CD4-positive, alpha-beta T cell treated with Interleukin-17A for 4 hours (primary cell): ENCODE results near the gene CCDC187.
"Not testable (repeated sequence)": the region's sequence is repeated elsewhere in the genome, so short reads cannot be mapped to it uniquely, and the experiment has no call there.

Experiments
- DNase-seq: peaks from one replicate; pipeline ENCODE4 v3.0.0-alpha.2; 2020; ENCODE audit warnings: mixed read lengths

CCDC187 gene

DNA sequence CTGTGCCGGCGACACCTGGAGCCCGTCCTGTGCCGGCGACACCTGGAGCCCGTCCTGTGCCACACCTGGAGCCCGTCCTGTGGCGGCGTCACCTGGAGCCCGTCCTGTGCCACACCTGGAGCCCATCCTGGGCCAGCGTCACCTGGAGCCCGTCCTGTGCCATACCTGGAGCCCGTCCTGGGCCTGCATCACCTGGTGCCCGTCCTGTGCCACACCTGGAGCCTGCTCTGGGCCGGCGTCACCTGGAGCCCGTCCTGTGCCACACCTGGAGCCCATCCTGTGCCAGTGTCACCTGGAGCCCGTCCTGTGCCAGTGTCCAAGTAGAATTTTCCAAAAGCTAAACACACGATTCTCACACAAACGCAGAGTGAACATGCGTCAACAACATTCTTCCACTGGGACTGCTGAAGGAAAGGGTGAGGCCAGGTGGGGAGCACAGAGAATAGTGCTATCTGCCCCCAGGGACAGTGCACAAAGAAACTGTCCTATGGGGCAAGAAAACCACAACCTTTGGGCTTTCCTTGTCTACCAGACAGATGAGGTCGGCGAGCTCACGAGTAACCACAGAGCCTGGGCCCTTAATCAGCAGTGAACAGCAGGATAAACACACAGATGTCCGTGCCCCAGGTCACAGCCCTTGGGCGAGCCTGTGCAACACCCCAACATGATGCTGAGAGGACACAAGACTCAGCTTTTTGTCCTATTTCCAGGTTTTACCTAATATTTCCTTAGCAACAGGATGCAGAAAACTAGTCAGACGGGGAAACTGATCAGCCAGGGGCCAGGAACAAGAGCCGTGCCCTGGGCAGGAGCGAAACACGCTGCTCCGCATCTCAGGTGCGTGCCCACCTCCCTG lies 66.2 kb downstream of the CCDC187 start:
- DNase-seq: no peak

DNA sequence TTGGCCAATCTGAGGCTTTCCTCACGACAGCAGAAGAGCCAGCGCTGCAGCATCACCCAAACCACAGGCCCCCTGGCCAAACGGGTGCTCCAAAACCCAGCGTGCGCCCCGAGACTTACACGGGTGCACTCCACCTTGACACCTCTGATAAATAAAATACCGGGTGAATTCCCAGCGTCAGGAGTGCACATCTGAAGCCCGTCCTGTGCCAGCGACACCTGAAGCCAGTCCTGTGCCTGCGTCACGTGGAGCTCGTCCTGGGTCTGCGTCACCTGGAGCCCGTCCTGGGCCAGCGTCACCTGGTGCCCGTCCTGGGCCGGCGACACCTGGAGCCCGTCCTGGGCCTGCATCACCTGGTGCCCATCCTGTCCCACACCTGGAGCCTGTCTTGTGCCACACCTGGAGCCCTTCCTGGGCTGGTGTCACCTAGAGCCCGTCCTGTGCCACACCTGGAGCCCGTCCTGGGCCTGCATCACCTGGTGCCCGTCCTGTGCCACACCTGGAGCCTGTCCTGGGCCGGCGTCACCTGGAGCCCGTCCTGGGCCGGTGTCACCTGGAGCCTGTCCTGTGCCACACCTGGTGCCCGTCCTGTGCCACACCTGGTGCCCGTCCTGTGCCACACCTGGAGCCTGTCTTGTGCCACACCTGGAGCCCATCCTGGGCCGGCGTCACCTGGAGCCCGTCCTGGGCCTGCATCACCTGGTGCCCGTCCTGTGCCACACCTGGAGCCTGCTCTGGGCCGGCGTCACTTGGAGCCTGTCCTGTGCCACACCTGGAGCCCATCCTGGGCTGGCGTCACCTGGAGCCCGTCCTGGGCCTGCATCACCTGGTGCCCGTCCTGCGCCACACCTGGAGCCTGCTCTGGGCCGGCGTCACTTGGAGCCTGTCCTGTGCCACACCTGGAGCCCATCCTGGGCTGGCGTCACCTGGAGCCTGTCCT lies 67.2 kb downstream of the CCDC187 start:
- DNase-seq: not testable (repeated sequence)

DNA sequence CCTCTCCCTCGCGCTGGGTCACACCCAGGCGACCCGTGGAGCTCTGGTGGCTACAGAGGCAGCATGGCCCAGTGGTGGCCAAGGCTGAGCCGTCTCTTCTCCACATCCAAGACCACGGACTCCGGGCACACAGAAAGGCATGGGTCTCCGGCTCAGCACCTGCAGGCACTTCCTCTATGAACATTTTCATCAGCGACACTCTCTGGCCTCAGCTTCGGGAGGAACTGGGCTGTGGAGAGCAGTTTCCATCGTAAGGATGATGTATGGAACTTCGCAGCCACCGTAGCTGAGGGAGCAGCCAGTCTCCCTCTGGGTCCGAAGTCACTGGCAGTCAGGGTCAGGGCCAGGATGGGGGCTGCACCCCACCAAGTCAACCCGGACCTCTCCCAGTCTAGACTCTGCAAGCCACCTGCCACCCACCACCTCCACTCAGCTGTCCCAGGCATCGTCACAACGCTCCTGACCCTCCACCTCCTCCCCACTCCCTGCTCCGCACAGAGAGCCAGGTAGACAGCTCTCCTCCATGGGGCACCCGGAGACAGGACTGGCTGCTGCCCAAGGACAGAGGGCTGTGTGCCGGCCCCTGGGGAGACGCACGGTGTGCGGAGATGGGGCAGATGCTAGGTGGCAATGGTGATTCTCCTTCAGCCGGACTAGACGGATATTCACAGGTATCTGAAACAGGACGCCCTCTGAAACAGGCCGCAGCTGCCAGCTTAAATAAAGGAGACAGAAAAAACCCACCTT lies 68.0 kb downstream of the CCDC187 start:
- no peak for DNase-seq

DNA sequence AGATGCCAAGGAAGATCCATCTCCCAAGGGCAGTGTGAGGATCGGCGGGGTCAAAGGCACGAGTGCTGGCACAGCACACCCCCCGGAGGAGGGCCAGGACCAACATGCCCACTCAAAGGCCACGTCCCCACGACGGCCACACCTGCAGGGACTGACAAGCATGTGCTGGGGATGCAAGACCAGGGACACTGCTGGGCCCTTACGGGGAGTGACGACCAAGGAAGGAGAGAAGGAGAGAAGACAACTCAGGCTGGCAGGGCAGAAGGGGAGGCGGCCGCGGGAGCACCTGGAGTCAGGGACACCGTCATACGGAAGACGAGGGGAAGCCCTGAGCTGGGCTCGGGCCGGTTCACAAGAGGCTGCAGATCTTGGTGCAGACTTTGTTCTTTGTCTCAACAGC lies 68.7 kb downstream of the CCDC187 start:
- DNase-seq: no peak

DNA sequence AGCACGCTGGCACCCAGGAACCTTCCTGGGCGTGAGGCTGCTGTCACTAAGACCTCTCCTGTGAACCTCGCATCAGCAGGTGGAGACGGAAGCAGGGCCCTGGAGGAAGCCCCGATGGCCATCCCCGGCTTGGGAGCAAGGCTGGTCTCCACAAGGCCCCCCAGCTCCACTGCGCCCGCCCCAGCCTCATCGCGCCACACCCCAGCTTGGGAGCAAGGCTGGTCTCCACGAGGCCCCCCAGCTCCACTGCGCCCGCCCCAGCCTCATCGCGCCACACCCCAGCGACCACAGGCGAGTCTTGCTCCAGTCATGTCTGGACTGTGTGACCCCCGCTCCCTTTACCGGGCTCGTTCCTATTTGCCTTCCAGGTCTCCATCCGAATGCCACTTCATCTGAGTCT lies 69.3 kb downstream of the CCDC187 start:
- no peak for DNase-seq

DNA sequence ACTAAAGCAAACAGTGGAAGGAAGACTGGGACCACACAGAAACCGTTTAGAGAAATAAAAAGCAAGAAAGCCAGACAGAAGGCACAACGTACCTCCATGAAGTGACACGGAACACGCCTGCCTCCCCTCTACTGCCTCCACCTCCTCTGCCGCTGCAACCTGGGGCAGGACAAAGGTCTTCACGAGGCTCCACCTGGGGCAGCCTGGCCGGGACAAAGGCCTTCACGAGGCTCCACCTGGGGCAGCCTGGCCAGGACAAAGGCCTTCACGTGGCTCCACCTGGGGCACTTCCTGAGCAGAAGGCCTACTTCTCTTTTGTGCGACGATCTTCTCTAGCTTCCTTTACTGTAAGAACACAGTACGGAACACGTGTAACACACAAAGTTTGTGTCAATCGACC lies 70.0 kb downstream of the CCDC187 start:
- DNase-seq: no peak

DNA sequence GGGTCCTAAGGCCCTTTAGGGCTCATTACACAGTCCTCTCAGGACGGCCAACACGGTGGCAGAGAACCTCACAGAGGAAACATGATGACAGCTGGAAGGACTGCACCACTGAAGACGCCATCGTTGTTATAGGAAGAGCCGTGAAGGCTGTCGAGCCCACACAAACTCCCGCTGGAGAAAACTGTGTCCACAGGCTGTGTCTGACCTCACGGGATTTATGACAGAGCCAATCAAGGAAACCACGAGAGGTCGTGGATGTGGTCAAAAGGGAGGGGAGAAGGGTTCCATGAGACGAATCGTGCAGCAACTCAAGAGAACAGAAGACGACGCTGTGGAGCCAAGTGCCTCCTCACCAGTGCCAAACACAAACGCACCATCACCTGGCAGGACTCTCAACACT lies 70.5 kb downstream of the CCDC187 start:
- no peak for DNase-seq

DNA sequence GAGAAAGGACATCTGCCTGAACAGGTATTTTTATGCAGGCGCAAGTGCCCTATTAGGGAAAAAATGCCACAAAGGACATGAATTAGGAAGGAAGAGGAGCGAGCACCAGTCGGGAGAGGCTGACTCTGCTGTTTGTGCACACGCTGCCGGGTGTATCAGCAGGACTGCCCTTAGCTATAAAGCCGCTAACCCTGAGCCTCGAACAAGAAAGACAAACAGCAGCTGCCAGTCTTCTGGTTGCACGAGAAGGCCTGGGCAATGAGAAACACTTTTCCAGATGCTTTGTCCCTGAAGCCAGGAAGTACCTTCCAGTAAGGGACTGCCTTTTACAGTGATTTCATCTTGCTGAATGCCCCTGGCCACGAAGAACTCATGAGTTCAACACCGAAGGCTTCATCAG lies 70.9 kb downstream of the CCDC187 start:
- no peak for DNase-seq

DNA sequence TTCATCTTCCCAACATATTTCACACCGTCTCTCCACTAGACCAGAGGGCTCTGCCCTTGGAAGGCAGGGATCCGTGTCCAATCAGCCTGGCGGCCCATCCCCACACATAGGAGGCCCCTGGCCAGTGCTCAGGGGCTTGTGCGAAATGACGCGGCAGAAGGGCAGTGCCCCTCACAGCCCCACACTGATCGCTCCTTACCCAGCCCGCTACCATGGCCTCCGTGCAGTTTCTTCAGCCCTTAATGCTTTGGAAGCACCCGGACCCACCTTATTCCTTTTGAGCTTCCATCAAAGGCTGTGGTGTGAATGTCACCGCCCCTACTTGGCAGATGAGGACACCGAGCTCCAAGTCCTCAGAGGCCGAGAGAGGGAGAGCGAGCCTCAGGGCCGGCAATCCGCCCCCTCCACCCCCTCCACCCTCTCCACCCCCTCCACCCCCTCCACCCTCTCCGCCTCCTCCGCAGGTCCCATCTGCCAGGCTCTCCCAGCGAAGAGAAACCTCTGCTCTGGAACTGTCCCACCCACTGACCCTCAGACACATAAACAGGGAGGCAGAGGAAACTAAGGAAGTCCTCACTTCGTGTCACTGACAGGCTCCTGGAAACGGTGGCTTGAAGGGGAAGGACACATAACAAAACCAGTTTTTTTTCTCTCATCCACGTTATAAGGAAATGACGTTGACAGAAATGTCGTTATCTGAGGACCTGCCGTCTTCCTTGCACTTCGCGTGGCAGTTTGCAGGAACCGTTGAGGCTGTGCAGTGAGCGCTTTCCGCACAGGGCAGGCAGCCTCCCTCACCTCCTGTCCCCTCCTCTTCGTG lies 72.2 kb downstream of the CCDC187 start:
- DNase-seq: peak; percentile 44

DNA sequence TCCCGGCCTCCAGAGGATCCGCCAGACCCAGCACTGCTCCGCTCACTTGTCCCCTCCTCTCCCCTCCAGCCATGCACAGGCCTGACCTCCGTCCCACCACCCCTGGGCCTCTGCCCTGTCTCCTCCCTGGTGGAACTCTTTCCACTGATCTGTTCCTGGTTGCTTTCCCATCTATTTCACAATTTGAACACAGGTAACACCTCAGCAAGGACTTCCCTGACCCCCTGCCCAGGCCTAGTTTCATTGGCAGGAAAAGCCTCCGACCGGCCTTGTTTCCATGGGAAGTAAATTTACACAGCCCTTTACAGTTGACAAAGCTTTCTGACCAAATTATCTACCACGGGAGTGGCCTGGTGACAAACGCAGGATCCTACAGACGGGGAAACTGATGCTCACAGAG lies 73.1 kb downstream of the CCDC187 start:
- DNase-seq: no peak

DNA sequence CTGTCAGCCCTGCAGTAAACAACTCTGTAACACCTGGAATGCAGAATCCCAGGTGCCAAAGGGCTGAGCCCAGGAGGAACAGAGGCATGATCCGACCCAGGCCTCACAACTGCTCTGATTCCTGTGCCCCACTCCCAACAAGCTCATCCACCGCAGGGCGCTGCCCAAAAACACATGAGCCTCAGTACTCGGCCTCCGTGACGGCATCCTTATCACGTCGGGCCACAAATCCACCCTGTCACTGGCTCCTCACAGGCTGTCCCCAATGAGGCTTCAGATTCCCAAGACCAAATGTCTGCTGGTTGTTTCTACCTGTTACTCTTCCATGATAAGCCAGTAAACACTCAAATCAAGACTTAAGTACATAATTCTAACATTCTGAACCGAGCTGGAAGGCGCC lies 73.5 kb downstream of the CCDC187 start:
- no peak for DNase-seq

DNA sequence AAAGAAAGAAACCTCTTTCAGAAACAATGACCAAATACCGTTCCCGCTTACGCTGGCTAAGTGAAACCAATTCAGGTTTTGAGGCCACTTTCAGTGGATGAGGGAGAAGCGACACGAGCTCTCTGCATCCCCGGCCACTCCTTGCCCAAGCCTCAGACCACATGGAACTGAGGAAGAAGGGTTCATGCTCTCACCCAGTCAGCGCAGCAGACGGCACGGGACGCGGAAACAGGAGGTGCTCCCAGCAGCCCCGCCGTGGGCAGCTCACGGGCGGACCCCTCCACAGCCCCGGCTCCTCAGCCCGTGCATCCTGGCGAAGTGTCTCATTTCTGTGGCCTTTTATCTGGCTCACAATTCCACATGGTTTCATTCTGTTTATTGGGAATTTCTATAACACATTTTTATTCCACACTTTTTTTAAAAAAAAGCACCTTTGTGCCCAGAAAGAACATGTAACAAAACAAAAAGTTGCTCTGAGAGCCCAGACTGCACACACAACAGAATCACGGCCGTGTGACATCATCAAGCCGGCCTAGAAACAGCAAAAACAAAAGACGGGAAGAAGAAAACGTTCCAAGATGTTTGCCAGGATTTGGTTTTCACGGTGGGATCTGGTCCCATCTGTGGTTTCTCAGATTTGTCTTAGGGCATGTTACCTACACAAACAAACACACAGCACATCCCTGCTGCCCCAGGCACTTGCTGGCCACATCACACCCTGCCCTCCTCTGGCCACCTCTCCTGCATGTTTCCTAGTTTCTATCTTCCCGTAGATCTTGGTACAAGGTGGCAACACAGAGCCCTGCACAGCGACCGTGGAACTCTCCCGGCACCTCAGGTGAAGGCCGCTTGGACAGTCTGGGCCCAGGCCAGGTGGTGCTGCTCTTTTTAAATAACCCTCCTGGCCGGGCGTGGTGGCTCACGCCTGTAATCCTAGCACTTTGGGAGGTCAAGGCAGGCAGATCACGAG lies 74.5 kb downstream of the CCDC187 start:
- no peak for DNase-seq

DNA sequence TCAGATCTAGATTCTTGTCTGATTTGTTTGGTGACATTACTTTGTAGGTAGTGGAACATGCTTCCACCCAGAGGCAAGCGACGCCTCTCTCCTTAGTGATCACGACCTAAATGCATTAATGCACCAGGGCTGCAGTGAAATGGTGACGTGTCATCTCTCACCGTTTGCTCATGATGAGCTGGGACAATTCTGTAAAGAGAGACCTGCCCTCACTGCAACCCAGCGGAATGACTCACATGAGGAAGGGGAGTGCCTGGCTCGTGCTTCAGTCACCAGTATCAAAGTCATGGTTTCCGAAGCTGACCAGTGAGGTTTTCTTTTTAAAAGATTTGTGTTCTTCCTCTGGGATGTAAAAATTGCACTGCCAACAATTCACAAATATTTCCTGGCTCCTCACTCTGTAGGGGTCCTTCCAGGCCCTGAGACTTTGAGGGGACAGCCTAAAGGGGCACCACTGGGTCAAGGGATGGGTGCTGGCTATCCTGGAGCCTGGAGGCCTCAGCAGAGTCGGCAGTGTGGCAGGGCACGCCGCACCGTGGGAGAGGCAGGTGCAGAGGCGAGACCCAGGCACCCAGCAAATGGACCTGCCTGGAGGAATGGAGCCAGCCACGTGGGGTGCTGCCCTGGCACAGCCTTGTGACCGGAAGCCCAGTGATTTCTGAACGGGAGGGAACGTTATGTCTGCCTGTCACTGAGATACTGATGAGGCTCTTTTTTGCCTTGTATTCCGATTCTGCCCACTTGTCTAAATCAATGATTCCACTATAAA lies 75.6 kb downstream of the CCDC187 start:
- no peak for DNase-seq

DNA sequence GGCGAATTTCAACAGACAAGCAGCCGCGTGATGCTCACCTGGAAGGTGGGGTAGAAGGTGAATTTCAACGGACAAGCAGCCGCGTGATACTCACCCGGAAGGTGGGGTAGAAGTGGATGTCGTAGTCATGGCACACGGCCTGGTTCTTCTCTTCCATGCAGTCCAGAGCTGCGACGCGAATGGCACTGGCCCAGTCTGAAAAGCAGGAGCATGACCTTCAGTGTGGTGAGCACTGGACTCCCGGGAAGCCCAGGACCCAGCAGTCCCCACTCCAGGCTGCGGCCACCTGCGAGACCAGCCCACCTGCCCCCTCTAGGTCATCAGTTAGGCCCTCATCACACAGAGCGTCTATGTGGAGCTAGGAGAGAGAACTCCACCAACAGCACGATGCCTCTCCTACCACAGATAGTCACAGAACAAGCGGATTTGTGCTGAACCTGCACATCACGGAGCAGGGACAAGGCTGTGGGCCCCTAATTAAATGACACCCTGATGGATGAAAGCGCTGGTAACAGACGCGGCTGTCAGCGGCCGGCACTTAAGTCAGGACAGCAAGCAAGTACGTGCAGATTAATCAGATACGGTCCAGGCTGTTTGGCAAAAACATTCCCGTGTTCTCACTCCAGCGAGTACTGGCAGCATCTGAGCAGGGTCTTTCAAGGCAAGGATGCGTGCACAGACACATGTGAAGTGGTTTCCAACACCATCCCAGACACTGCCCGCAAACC lies 77.0 kb downstream of the CCDC187 start:
- no peak for DNase-seq

DNA sequence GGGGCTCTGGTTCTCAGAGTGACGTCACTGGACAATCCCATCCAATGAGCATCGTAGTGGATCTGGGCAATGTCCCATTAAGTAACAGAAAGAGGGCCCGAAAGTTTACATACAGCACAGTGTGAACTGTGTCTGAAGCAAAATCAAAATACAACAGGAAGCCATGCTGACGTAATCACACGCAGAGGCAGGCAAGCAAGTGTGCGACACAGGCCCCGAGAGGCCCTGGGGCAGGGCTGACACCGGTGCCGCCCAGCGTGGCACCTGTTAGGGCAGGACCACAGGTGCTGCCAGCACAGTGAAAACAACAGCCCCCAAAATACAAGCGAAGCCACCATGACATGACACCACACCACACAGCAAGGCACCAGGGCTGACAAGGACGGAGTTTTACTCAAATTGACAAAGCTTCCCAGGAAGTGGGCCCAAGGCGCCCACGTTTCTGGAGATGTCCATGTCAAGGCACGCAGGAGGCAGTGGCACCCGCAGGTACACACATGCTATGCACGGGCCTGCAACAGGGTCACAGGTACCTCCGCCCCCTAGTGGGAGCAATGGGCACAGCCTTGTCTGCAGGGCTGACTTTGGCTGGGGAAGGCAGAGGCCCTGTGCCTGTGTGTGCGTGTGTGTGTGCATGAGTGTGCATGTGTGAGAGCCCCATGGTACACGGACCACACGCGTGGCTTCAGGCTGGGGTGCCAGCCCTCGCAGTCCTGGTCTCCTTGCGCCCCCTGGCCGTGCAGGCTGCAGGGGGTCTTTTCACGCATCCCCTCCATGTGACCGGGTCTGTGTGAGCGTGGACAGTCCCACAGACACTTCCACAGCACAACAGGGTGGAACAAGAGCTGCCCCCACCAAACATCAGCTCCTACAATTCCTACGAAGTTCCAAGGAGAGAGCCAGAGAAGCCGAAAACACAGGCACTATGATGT lies 77.9 kb downstream of the CCDC187 start:
- peak; percentile 71 for DNase-seq

DNA sequence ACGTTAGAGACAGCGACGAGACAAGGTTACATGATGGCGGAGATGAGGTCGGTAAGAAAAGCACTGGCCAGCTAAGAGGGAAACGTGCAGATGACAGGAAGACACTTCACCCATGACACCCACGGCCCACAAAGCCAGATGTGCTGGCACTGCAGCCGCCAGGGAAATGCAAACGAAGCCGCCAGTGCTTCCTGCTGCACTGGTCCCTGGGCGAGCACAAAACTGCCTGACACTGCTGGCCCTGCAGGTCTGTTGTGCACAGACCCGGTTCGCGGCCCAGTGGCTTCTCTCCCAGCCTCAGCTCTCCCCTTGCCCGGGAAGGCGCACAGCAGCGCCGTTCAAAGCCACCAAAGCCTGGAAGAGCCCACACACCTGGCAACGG lies 78.5 kb downstream of the CCDC187 start:
- peak; percentile 31 for DNase-seq

DNA sequence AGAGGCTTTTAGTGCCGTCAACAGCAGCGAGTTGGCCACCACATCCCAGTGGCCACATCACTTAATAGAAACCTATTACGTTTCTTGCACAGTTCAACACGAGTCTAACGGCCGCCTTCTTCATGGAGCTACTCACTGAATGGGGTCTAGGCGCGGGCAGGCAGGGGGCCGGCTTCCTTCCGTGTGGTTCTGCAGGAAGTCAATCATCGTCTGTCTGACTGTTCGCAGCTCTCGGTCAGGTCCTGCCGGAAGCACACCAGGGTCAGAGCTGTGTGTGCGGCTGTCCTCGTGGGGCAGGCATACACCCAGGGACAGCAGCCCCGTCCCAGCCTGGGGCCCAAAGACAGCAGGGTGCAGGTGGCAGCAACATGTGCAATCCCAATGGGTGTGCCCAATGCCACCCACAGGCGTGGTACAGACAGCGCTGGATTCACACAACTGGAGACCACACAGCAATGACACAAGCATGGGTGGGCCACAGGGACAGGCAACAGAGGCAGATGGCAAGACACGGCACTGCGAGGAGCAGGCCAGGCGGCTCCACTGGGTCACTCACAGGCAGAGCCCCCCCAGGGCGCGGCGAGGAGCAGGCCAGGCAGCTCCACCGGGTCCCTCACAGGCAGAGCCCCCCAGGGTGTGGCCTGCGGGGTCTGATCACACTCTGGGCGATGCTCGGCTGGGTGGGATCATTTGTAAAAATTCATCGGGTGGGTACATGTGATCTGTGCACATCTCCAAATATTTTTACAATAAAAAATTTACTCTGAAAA lies 79.8 kb downstream of the CCDC187 start:
- DNase-seq: no peak

DNA sequence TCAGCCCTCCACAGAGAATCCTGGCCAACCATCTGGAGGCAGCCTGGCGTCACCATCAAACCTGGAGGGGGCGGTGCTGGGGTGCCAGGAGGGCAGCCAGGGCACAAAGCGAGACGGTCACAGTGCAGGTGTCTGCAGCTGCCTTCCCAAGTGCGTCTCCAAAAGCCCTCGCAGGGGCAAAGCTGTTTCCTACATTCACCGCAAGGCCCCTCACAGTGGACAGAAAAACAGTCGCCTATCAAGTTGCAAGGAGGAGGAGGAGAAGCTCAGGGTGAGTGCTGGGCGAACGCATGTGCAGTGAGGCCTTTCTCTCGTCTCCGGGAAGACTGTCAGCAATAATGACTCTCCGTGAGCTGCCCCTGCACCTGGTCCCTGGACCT lies 81.0 kb downstream of the CCDC187 start:
- no peak for DNase-seq
